Nephron (organoid): ENCODE results near the gene DDX54.

Experiments used
- H3K27ac Mint-ChIP-seq, 3 experiments: 2 replicates each; pipeline ENCODE4 v1.8.0; 2020; ENCODE audit warnings: mixed read lengths in 3 of 3, mild to moderate bottlenecking in 2 of 3, moderate library complexity in 1 of 3
- H3K27me3 Mint-ChIP-seq: 2 replicates; pipeline ENCODE4 v1.8.0; 2021; ENCODE audit warnings: low read depth, mild to moderate bottlenecking, moderate library complexity, mixed read lengths
- H3K36me3 Mint-ChIP-seq: 2 replicates; pipeline ENCODE4 v1.8.0; 2020; ENCODE audit warnings: low read depth, mixed read lengths
- H3K4me1 Mint-ChIP-seq: 2 replicates; pipeline ENCODE4 v1.8.0; 2020; ENCODE audit warnings: mixed read lengths
- H3K4me3 Mint-ChIP-seq, 3 experiments: 2 replicates each; pipeline ENCODE4 v1.8.0; 2020; ENCODE audit warnings: mild to moderate bottlenecking in 3 of 3, mixed read lengths in 3 of 3, moderate library complexity in 2 of 3
- H3K9me3 Mint-ChIP-seq: 2 replicates; pipeline ENCODE4 v1.8.0; 2020; ENCODE audit warnings: mixed read lengths
- CTCF ChIP-seq, 3 experiments: fragments of 200-600 bp; sonication (generic); IDR thresholded peaks; one replicate each; pipeline ENCODE4 v1.5.0; 2021; ENCODE audit warnings: antibody characterized with exemption in 3 of 3; ENCODE audit not compliant: unreplicated experiment in 3 of 3

Gene DDX54

GRCh38 chr12:113109872-113110599, 75.2 kb downstream of the DDX54 start:
- Mint-ChIP-seq H3K27ac (no peak overlapping the region), H3K9me3 (no peaks in the 10 kb centered on the region), H3K4me1 (no peaks in the 10 kb centered on the region), H3K4me3 (no peak overlapping the region), H3K36me3 (no peaks in the 10 kb centered on the region), H3K27me3 (peaks cover 47% of the 10 kb centered on the region)
- no peak for TF ChIP-seq CTCF (IDR thresholded peaks at IDR 0.05; ENCODE audit: unreplicated experiment in 3 of 3)

- no peak overlapping the region for H3K4me3 Mint-ChIP-seq
- no peaks in the 10 kb centered on the region for H3K4me1 Mint-ChIP-seq
- H3K9me3 Mint-ChIP-seq = no peaks in the 10 kb centered on the region
- peaks cover 54% of the 10 kb centered on the region for H3K27me3 Mint-ChIP-seq
- no peaks in the 10 kb centered on the region for H3K36me3 Mint-ChIP-seq
- no peak overlapping the region for H3K27ac Mint-ChIP-seq
- TF ChIP-seq CTCF (IDR thresholded peaks at IDR 0.05; ENCODE audit: unreplicated experiment in 3 of 3) = no peak
These were observed 75.9 kb downstream of the DDX54 start for GRCh38 chr12:113109360-113109759.

- Mint-ChIP-seq H3K9me3 (no peaks in the 10 kb centered on the region), H3K4me3 (no peak overlapping the region), H3K4me1 (no peaks in the 10 kb centered on the region), H3K36me3 (no peaks in the 10 kb centered on the region), H3K27me3 (peaks cover 64% of the 10 kb centered on the region), H3K27ac (no peak overlapping the region)
- no peak for TF ChIP-seq CTCF (IDR thresholded peaks at IDR 0.05; ENCODE audit: unreplicated experiment in 3 of 3)
These were observed 77.0 kb downstream of the DDX54 start for GRCh38 chr12:113108308-113108707.
